Suppressor macrophage (primary cell): ENCODE measurements around the gene VWC2.
A peak's percentile ranks its signal among the peaks of the same experiment; 100 is the strongest.

ENCODE experiments used
- DNase-seq, 4 experiments: peaks; one replicate each; pipeline ENCODE4 v3.0.0-alpha.2; 2020 to 2022

The VWC2 gene

DNA sequence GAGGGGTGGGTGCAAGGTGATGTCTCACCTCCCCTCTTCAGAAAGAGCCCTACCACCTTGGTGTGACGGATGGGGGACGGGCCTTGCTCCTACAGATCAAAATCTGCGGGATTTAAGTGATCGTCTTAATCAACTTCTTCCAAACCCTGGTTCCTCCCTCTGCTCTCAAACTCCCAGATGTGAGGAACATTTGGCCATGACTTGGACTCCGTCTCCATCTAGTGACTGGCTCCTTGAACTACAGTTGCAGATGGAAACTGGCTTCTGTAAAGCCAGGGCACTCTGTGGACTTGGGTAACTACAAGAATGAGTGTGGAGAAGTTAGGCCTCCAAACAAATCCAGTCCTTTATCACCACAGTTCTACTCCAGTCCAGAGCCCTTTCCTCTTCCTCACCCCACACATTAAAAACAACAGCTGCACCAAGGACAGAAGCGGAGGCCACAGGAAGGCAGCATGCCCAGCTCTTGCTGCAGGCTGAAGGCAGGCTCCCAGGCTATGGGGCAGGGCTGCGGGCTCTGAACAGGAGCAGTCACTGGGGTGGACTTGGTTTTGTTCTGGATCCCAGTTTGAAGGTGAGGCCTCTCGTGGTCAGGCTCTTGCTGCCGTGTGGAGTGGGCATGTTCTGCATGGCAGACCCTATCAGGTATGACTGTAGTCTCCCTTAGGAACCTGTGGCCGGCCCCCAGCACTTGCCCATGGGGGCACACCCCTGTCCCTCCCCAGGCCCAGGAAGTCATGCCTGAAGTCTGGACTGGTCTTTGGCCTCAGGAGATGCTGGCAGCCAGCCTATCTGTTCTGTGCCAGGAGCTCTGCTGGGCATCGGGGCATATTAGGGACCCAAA lies 79.4 kb downstream of the VWC2 start:
- peak; percentile 54 to 63 (median 58) for DNase-seq

DNA sequence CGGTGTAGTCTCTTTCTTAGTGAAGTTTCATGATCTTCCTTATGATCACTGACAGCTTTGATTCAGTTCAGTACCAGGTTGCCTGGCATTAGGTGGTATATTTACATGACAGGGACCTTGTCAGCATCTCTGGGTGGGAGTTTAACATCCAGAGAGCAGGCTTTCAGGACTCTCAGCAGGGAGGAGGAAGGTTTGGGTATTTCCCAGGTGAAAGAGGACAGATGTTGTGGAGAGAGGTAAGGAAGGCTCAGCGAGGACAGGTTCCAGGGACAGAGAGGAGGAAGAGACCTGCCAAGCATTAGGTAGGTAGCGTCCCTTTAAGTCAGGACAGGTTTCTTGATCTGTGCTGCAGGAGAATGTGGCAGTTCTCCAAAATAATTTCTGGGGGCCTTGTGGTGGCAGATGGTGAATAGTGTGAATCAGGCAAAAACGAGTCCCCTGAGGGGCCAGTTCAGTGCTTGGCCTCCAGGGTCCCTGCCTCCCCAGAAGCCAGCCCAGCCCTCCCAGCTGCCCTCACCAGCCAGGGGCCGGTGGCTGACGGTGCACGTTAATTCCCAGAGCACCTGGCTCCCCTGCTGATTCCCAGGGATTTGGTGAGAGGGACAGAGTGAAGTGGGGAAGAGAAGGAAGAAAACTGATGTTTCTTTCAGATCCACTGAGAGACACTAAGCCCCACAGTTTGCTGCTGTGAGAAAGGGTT lies 82.0 kb downstream of the VWC2 start:
- DNase-seq = no peak

DNA sequence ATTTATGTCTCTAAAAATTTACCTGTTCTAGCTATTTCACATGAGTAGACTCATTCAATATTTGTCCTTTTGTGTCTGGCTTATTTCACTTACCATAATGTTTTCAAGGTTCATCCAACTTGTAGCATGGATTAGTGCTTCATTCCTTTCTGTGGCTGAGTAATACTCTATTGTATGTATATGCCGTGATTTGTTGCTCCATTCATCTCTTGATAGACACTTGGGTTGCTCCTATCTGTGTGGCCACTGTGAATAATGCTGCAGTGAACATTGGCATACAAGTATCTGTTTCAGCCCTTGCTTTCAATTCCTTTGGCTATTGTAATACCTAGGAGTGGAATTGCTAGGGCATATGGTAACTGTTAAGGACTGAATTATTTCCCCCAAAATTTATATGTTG lies 86.9 kb downstream of the VWC2 start:
- no peak for DNase-seq

DNA sequence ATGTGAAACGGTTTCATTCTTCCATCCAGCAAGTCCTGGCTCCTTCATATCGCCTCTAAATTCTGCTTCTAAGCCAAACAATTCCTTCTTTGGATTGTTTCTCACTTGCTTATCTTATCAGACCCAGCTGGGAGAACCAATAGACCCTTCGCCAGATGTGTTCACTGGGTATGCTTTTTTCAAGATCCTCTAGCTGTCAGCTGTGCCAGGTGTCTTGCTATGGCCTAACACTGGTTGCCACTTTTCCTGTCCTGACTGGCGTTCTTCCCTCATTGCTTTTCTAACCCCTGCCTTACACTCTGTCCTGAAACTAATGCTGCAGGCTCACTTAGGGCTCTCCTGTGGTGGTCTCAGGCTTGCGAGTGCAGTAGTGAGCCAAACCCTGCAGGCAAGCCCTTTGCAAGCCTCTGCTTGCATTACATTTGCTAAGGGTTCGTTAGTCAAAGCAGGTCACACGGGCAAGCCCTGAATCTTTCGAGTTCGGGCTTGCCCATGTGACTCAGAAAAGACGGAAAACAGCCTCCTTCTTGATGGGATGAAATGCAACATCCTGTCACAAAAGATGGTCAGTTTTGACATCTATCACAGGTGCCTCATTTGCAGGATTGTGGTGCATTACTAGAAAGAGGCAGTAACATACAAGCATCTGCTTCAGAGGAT lies 92.8 kb downstream of the VWC2 start:
- DNase-seq = no peak

DNA sequence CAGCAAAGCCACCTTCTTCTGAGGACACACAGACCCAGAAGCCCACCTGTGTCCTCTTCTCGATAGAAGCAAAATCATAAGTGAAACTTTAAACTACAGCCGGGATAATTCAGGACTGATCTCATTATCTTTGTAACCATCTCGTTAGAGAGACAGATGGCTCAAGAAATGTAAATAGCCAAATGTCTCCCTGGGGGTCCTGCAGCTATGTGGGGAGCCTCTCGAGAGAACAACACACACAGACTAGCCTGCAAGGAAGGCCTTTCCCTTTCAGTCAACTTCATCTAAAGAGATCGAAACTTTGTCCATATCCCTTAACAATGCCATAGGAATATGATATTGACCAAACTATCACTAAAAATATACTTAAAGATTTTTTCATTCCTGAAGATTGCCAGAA lies 93.5 kb downstream of the VWC2 start:
- no peak for DNase-seq

DNA sequence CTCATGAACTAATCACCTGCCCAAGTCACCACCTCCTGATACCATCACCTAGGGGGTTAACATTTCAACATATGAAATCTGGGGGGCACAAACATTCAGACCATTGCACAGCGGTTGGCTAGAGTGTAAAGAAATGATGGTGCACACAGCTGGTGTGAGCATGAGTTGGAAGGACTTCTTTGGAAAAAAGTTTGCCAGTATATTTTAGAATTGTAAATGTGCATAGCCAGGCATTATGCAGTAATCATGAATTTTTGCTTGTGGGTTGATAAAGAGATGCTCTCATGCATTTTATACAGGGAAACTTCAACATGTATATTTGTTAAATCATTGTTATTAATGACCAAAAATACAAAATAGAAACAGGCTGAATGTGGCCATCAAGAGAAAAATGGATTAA lies 100.0 kb downstream of the VWC2 start:
- no peak for DNase-seq

DNA sequence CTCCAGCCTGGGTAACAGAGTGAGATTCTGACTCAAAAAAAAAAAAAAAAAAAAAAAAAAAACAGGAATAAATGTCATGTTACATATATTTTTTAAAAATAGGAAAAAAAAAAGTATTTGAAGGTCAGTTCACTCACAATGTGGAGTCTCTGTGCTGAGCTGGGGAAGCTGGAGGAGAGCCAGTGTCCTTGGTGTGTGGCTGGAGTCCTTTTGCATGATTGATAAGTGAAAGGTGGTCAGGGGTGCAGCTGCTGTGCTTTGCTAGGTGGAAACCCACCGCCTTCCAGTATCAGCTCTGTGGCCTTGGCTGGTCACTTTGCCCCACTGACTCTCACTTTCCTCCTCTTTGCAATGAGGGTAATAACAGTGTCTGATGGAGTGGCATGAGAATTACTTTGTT lies 101.9 kb downstream of the VWC2 start:
- DNase-seq = no peak

DNA sequence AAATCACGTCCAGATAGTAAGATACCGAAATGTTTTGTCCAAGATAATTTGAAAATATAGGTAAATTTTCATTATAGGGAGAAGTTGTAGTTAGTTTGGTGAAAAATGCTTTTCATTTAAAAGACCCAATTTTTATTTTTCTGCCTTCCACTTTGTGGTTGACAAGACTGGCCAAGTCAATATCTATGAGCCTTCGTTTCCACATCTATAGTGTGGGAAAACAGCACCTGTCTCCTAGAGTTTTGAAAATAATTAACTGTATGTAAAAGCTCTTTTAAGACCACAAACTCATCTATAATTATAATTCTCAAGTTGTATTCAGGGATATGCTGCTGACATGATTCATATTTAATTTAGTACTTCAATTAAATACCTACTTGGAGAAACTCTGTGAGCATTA lies 102.8 kb downstream of the VWC2 start:
- DNase-seq = no peak

DNA sequence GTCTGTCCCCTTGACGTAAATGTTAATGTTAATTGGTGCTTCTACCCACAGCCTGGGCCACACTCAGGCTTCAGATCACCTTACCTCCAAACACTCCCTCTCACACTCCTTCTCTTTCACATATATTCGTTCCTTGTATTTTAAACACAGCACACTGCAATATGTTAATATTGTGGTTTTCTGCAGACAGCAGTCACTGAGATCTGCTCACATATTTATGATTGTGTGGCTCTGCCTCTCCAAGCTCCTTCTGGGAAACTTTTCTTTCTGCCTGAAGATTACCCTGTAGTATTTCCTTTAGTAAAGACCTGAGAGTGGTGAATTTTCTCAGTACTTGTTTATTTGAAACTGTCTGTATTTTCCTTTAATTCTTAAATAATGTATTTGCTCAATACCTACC lies 104.7 kb downstream of the VWC2 start:
- no peak for DNase-seq

DNA sequence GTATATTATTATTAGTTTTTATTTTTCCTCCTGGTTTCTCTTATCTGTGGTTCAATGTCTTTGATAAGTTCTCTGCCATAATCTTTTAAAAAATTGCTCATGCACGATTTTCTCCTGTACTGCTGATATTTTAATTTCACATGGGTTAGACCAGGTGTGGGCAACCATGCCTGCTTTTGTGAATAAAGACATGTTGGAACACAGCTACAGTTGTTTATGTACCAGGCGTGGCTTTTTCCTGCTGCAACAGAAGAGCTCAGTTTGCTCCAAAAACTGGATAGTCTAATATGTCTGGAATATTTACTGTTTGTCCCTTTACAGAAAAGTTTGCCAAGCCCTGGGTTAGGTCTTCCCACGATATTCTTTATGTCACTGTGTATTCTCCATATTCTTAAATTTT lies 105.2 kb downstream of the VWC2 start:
- no peak for DNase-seq

DNA sequence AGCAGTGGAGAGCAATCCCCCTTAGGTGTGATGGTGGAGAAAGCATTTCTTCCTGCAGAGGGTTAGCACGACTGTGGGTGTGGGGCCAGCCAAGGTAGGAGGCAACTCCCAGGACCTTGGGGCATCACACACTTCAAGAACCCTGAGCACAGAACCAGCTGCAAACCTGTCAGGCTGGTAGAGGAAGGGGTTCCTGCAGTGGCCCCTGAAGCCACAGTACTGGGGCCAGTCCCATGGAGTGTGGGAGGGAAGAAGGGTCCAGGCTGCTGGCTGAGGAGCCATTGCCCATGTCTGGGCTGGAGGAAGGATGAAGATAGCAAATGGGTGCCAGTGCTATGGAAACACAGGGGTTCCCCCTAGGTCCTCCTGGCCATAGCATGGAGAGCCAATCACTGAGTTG lies 110.5 kb downstream of the VWC2 start:
- no peak for DNase-seq

DNA sequence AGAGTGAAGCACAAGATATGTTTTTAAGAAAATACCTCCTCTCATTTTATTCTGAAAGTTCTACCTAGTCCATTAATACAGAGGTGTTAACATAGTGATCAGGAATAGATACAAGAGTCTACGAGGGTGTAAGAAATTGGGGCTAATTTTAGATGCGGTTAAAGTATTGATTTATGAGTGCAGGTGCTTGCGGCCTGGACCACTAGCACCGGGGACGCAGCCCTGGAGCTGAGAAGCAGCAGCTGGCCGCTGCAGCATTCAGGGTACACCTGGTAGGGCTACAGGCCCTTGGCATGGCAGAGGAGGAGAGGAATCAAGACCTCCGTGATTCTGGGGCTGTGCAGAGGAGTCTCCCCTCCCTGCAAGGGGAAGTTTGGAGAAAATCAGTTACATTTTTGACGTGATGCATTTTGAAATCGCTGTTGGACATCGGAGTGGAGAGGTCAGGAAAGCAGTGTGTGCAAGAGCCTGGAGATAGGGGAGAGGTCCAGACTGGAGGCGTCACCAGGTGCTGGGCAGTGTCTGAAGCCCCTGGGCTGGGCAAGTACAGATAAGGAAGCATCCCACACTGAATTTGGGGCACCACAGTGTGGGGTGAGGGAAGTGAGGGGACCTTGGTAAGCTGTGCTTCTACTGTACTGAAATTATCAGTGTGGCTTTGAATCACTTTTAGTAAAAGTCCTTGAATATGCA lies 112.3 kb downstream of the VWC2 start:
- DNase-seq = no peak

DNA sequence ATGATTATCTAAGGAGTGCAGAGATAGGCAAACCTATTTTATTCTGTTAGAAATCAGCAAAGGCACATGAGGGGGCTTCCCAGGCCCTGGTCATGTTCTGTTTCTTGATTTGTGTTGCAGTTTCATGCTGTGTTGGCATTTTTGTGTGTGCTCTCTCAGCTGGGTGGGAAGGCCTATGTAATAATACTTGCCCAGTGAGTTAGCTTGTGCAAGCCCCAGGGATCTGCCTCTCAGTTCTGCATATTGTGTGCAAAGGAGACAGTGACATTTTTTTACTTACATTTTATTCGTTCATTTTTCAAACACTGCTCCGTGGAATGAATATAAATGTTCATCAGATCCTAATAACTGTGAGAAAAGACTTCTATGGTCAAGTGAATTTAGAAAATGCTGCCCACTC lies 119.0 kb downstream of the VWC2 start:
- DNase-seq = no peak

DNA sequence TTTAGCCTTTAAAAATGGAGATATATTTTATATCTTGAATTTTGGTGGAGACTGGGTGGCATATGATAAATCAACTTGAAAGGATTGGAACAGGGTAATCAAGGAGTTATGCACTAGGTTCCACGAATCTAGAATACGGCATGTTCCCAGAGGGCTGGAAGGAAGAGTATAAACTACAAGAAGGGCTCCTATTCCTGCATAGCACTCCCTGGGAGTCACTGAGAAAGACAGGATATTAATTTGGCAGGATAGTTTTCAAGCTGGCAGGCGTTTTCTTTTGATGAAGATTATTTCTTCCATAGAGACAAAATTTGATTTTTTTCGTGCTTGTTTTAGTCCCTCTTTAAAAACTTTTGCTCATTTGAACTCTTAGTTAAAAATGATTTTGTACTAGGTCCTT lies 119.7 kb downstream of the VWC2 start:
- DNase-seq = no peak

DNA sequence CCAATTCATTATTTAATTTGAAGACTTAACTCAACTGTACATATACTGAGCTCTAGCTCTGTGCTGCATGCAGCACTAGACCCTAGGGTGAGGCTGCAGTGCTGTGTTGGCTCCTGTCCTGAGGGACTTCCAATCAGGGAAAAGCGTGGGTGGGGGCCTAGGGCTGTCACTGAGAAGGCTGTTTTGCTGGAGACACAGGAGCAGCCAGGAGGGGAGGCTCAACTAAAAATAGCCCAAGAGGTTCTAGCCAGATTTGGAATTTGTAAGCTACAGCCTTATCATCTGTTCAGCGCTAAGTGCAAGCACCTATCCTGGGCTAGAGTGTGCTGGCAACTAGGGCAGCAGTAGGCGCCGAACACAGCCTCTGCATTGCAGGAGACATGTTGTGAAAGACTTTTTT lies 121.1 kb downstream of the VWC2 start:
- DNase-seq = no peak

DNA sequence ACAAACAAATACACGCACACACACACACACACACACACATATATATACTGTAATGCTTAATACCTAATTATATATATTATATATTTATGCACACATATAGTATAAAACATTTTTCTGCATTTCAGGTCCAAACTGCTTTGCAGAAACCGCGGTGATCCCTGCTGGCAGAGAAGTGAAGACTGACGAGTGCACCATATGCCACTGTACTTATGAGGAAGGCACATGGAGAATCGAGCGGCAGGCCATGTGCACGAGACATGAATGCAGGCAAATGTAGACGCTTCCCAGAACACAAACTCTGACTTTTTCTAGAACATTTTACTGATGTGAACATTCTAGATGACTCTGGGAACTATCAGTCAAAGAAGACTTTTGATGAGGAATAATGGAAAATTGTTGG lies 138.5 kb downstream of the VWC2 start:
- DNase-seq = no peak

DNA sequence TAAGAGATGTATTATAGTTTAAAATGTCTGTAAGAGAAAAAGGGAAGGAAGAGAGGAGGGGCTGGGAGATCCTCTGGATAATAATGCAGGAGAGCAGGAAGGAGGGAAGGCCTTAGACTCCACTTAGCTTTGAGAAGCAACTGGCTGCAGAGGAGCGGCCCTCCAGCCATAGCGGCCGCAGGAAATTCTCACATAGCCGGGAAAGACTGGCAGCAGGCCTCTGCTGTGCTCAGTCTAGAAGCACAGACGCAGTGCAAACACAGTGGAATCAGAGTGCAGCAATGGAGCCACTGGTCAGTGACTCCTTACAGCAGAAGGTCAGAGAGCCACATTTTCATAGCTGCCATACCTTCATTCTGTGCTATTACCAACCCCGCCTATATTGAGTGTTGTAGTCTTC lies 153.3 kb downstream of the VWC2 start:
- no peak for DNase-seq

DNA sequence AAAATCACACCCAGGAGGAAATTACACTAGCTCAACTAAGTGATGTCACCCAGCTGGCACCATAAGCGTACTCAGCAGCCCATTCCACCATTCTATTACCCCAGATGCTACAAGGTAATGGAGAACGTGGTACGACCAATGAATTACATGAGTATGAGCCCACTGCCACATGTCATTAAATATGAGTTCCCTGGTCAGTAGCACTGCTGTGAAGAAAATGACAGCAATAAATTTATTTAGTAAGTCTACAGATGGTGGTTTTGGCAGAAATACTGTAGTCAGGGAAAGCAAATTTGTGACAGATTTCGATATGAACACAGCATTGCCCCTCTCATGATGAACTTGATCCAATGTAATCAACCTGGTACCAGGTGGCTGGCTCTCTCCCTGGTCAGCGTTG lies 154.2 kb downstream of the VWC2 start:
- DNase-seq = no peak

DNA sequence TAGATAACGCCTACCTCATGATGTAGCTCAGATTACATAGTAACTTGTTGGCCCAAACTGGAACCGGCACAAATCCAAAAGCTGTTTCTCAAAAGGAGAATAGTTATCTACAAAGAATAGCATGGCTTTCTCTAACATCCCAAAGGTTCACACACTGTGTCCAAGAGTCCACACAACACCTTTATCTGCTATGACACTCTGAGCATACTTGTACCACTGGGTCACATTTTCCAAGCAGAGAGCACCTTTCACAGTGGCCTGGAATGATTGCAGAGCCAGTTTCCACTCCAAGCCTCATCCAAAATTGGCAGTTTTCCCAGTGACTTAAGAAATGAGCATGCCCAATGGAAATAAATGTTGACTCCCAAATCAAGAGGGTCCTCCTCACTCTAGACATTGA lies 155.3 kb downstream of the VWC2 start:
- DNase-seq = no peak

DNA sequence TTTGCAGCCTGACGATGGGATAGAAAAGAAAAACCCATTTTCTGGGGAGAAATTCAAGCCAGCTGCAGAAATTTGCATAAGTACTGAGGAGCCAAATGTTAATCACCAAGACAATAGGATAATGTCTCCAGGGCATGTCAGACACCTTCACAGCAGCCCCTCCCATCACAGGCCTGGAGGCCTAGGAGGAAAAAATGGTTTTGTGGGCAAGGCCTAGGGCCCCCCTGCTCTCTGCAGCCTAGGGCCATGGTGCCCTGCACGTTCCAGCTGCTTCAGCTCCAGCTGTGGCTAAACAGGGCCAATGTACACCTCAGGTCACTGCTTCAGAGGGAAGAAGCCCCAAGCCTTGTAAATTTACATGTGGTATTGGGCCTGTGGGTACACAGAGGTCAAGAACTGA lies 158.2 kb downstream of the VWC2 start:
- DNase-seq = no peak

DNA sequence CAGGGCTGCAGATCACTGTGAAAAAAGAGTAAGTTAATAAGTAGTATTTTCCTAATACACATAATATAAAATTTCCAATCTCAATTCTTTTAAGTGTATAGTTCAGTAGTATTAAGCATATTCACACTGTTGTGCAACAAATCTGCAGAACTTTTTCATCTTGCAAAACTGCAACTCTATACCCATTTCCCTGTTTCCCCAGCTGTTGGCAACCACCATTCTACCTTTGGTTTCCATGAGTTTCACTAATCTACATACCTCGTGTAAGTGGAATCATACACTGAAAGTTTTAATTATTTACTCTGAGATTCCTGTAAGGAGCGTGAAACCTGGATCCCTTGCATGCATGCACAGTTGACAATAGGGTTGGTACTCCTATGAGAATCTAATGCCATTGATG lies 164.2 kb downstream of the VWC2 start:
- no peak for DNase-seq
